ENCODE measurements around the gene MAFF.

- TF ChIP-seq CTCF (IDR thresholded peaks at IDR 0.05; ENCODE audit: poor library complexity, severe bottlenecking) (no peak), EP300 (conservative IDR thresholded peaks at IDR 0.05; ENCODE audit: poor library complexity, severe bottlenecking) (no peak), MXI1 (conservative IDR thresholded peaks at IDR 0.05; ENCODE audit: poor library complexity, severe bottlenecking) (no peak), EZH2 (IDR thresholded peaks at IDR 0.05; ENCODE audit: borderline replicate concordance, insufficient read depth, low read length, poor library complexity, severe bottlenecking) (no peak), POLR2AphosphoS5 (IDR thresholded peaks at IDR 0.05) (no peak), TAF1 (IDR thresholded peaks at IDR 0.05; ENCODE audit: low read depth) (no peak)
These were observed 31.3 kb upstream of the MAFF start for GRCh38 chr22:38170469-38170868.

Measured in neural cell (in vitro differentiated cells).